CD4-positive, alpha-beta T cell (primary cell): ENCODE results near the gene MANF. TPM values are rescaled to one million over a fixed set of nuclear protein-coding genes. Genes with fewer than 3 reads are reported as not detected.
"Not testable (repeated sequence)": the region's sequence is repeated elsewhere in the genome, so short reads cannot be mapped to it uniquely, and the experiment has no call there.

Experiments
- ATAC-seq: fragments of 200-7000 bp; cut with Tn5 transposase; one replicate; pipeline ENCODE4 v1.10.0; 2022; ENCODE audit warnings: mild to moderate bottlenecking; ENCODE audit not compliant: poor library complexity
- CTCF ChIA-PET: fragments of 350-600 bp; sonication (Branson Sonifier 250); formaldehyde crosslinking; loops from one replicate; lab custom pipeline; 2021; ENCODE audit warnings: antibody characterized with exemption, inconsistent platforms; lab: Charles Lee
- POLR2A ChIA-PET: fragments of 350-600 bp; sonication (Branson Sonifier 250); formaldehyde crosslinking; loops from one replicate; lab custom pipeline; 2021; ENCODE audit warnings: antibody characterized with exemption, inconsistent platforms; lab: Charles Lee
- DNase-seq, 14 experiments: peaks; one replicate each; pipeline ENCODE4 v3.0.0-alpha.2; 2013 to 2020; ENCODE audit warnings: mixed read lengths in 2 of 14
- H3K27ac ChIP-seq, 2 donors: one replicate each; pipeline versions ENCODE4 v1.5.1 to v1.7.0; 2013; ENCODE audit warnings: low read length in 2 of 2, low read depth in 1 of 2, mild to moderate bottlenecking in 1 of 2
- H3K27me3 ChIP-seq, 2 experiments: 1 replicate in 1 of 2; 2 replicates in 1 of 2; pipeline versions ENCODE4 v1.6.1 to v1.7.0; 2013; ENCODE audit warnings: low read length in 2 of 2, control low read depth in 1 of 2, mild to moderate bottlenecking in 1 of 2, moderate library complexity in 1 of 2; ENCODE audit not compliant: insufficient read depth in 2 of 2, control insufficient read depth in 1 of 2
- H3K36me3 ChIP-seq: one replicate; pipeline ENCODE4 v1.6.1; 2013; ENCODE audit warnings: low read length, control low read depth; ENCODE audit not compliant: insufficient read depth
- H3K4me1 ChIP-seq: one replicate; pipeline ENCODE4 v1.6.1; 2013; ENCODE audit warnings: low read length, control low read depth; ENCODE audit not compliant: insufficient read depth
- H3K4me3 ChIP-seq: one replicate; pipeline ENCODE4 v1.5.1; 2013; ENCODE audit warnings: mild to moderate bottlenecking, low read length, moderate library complexity
- H3K9me3 ChIP-seq, 2 experiments: 1 replicate in 1 of 2; 2 replicates in 1 of 2; pipeline versions ENCODE4 v1.6.1 to v1.7.0; 2013; ENCODE audit warnings: low read length in 2 of 2, mild to moderate bottlenecking in 2 of 2, control low read depth in 1 of 2, moderate library complexity in 1 of 2; ENCODE audit not compliant: control insufficient read depth in 1 of 2, insufficient read depth in 1 of 2
- H3K27ac Mint-ChIP-seq: one replicate; pipeline ENCODE4 v1.8.0; 2020; ENCODE audit warnings: mixed read lengths
- H3K27me3 Mint-ChIP-seq: one replicate; pipeline ENCODE4 v1.8.0; 2021; ENCODE audit warnings: mixed read lengths
- H3K36me3 Mint-ChIP-seq: one replicate; pipeline ENCODE4 v1.8.0; 2021; ENCODE audit warnings: low read depth, mixed read lengths
- H3K4me1 Mint-ChIP-seq: one replicate; pipeline ENCODE4 v1.8.0; 2021; ENCODE audit warnings: low read depth, mixed read lengths
- H3K4me3 Mint-ChIP-seq: one replicate; pipeline ENCODE4 v1.8.0; 2020; ENCODE audit warnings: mild to moderate bottlenecking, mixed read lengths
- H3K9me3 Mint-ChIP-seq: one replicate; pipeline ENCODE4 v1.8.0; 2020; ENCODE audit warnings: mixed read lengths
- intact Hi-C, 2 experiments: fragments of 100-400 bp; cut with DNase I in 1 of 2; cut with micrococcal nuclease in 1 of 2; formaldehyde crosslinking; loops; one replicate each; pipeline versions ENCODE4 v1.15.1 to v1.9.0; 2023 to 2025; cut with DNase I, micrococcal nuclease
- total RNA-seq, 174 experiments: library from RNA in 2 of 174; stranded (reverse) in 2 of 174; gene quantifications; one replicate each; pipeline ENCODE4 v1.2.3 and lab custom pipeline; 2021 to 2026
- TF ChIP-seq, protein P1 (sequence below): fragments of 200-600 bp; IDR thresholded peaks from one replicate; pipeline ENCODE4 v1.8.0; 2022; ENCODE audit warnings: antibody characterized with exemption, mild to moderate bottlenecking

Gene MANF
- total RNA-seq, 2 experiments from 2014 or later: 26.4 to 30.2 TPM

- H3K36me3 Mint-ChIP-seq: no peaks in the 10 kb centered on the region
- intact Hi-C loops: no loop called here
These were observed 24.3 kb upstream of the MANF start for GRCh38 chr3:51360806-51361205.

GRCh38 chr3:51361746-51362145 lies 23.3 kb upstream of the MANF start:
- no peak overlapping the region for H3K27ac Mint-ChIP-seq
- Histone ChIP-seq H3K4me1 (no peaks in the 10 kb centered on the region), H3K4me3 (no peak overlapping the region), H3K27ac (no peak overlapping the region), H3K27me3 (no peaks in the 10 kb centered on the region), H3K9me3 (no peaks in the 10 kb centered on the region), H3K36me3 (no peaks in the 10 kb centered on the region)
- H3K9me3 Mint-ChIP-seq: no peaks in the 10 kb centered on the region
- no peaks in the 10 kb centered on the region for H3K4me1 Mint-ChIP-seq
- DNase-seq (no peak), ATAC-seq (no peak)
- intact Hi-C loops: no loop called here
- TF ChIP-seq, protein P1, sequence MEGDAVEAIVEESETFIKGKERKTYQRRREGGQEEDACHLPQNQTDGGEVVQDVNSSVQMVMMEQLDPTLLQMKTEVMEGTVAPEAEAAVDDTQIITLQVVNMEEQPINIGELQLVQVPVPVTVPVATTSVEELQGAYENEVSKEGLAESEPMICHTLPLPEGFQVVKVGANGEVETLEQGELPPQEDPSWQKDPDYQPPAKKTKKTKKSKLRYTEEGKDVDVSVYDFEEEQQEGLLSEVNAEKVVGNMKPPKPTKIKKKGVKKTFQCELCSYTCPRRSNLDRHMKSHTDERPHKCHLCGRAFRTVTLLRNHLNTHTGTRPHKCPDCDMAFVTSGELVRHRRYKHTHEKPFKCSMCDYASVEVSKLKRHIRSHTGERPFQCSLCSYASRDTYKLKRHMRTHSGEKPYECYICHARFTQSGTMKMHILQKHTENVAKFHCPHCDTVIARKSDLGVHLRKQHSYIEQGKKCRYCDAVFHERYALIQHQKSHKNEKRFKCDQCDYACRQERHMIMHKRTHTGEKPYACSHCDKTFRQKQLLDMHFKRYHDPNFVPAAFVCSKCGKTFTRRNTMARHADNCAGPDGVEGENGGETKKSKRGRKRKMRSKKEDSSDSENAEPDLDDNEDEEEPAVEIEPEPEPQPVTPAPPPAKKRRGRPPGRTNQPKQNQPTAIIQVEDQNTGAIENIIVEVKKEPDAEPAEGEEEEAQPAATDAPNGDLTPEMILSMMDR: no peak
- CTCF ChIA-PET: no interaction called here
- H3K27me3 Mint-ChIP-seq: no peaks in the 10 kb centered on the region
- POLR2A ChIA-PET: no interaction called here
- H3K36me3 Mint-ChIP-seq: no peaks in the 10 kb centered on the region
- no peak overlapping the region for H3K4me3 Mint-ChIP-seq

More at GRCh38 chr3:51360806-51361205, 24.3 kb upstream of the MANF start:
- H3K4me3 ChIP-seq: no peak overlapping the region
- ChIA-PET POLR2A (no interaction called here), CTCF (no interaction called here)
- no peaks in the 10 kb centered on the region for H3K9me3 ChIP-seq
- no peak overlapping the region for H3K27ac Mint-ChIP-seq
- TF ChIP-seq, protein P1: no peak
- H3K4me1 Mint-ChIP-seq: no peaks in the 10 kb centered on the region
- H3K36me3 ChIP-seq: no peaks in the 10 kb centered on the region
- H3K27ac ChIP-seq: no peak overlapping the region
- no peaks in the 10 kb centered on the region for H3K4me1 ChIP-seq
- H3K27me3 Mint-ChIP-seq: no peaks in the 10 kb centered on the region
- no peak for DNase-seq
- H3K4me3 Mint-ChIP-seq: no peak overlapping the region
- no peak for ATAC-seq
- no peaks in the 10 kb centered on the region for H3K9me3 Mint-ChIP-seq
- no peaks in the 10 kb centered on the region for H3K27me3 ChIP-seq

GRCh38 chr3:51362476-51362875 lies 22.6 kb upstream of the MANF start:
- TF ChIP-seq, protein P1: no peak
- Mint-ChIP-seq H3K36me3 (no peaks in the 10 kb centered on the region), H3K27ac (no peak overlapping the region), H3K9me3 (no peaks in the 10 kb centered on the region), H3K27me3 (no peaks in the 10 kb centered on the region), H3K4me3 (no peak overlapping the region), H3K4me1 (no peaks in the 10 kb centered on the region)
- H3K4me1 ChIP-seq: no peaks in the 10 kb centered on the region
- no peak for ATAC-seq
- ChIA-PET CTCF (no interaction called here), POLR2A (no interaction called here)
- no peaks in the 10 kb centered on the region for H3K27me3 ChIP-seq
- no peak for DNase-seq
- H3K36me3 ChIP-seq: no peaks in the 10 kb centered on the region
- H3K4me3 ChIP-seq: no peak overlapping the region
- intact Hi-C loops: no loop called here
- H3K27ac ChIP-seq: no peak overlapping the region
- no peaks in the 10 kb centered on the region for H3K9me3 ChIP-seq

GRCh38 chr3:51368276-51368675 lies 16.8 kb upstream of the MANF start:
- CTCF ChIA-PET, H3K36me3 ChIP-seq, H3K27ac ChIP-seq, H3K27ac Mint-ChIP-seq, H3K9me3 Mint-ChIP-seq, H3K36me3 Mint-ChIP-seq, ATAC-seq, POLR2A ChIA-PET, H3K4me1 ChIP-seq, intact Hi-C loops, H3K9me3 ChIP-seq, H3K27me3 Mint-ChIP-seq, H3K4me3 ChIP-seq, H3K27me3 ChIP-seq, DNase-seq, H3K4me3 Mint-ChIP-seq, H3K4me1 Mint-ChIP-seq: not testable (repeated sequence)
